Head of caudate nucleus (tissue), 42 donors: ENCODE measurements around the gene SERPINF2.
A peak's percentile ranks its signal among the peaks of the same experiment; 100 is the strongest.
"Not testable (repeated sequence)": the region's sequence is repeated elsewhere in the genome, so short reads cannot be mapped to it uniquely, and the experiment has no call there.

ENCODE experiments used
- DNase-seq, 42 donors: peaks; one replicate each; pipeline versions ENCODE4 v3.0.0 to v3.0.0-alpha.2; 2020 to 2021; ENCODE audit warnings: mixed read lengths in 7 of 42
- intact Hi-C: fragments of 100-400 bp; cut with DNase I; formaldehyde crosslinking; loops from one replicate; pipeline ENCODE4 v1.15.0; 2022

The SERPINF2 gene

DNA sequence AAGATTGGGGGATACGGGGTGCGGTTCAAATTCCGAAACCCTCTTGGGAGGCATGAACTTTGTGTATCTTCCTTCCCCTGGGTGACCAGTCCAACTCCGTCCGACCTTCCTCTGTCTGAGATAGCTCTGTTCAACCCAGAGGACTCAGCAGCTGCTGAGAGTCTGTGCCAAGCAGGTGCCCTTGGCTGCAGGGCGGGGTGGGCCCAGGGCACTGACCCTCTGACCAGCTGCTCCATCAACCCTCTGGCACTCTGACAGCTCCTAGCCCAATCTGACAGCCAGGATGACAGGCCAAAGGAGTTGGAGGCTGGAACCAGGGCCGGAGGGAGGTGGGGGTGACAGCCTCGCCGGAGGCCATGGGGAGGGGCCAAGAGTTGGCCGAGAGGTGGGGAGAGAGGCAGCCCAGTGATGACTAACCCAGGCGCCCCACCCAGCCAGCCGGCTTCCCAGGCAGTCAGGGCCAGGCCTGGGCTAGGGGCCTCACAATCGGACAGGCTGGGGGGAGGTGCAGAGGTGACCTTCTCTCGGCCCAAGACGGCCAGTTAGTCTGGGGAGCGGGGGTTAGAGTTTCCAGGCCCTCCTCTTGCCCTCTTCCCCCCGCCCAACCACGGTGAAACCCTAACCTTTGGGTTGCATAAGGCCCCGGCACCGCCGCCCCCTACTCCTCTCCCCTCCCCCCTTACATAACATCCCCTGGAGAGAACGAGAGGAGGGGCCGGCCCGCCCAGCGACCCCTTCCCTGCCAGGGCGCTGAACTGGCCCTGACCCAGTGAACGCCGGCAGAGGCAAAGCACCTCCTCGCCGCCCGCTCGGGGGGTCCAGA lies 27.5 kb upstream of the SERPINF2 start:
- intact Hi-C loops = loop anchor here (10.0 kb wide), 2 partner anchors 140 to 330 kb away; partner anchors contain the start of gene OVCA2
- DNase-seq = peak in 21 of 42 donors; percentile 19 to 89 (median 48)

DNA sequence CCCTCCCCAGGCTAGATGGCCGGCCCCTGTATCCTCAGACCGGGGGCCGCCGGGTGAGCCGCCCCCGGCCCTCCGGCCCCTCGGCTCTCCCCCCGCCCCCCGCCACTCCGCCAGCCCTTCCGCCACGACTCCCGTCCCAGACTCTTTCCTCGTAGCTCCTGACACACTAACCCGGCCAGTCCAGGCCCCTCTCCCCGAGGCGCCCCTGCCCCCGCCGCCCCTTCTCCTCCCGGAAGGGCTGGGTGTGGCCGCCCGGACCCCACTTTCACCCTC lies 26.9 kb upstream of the SERPINF2 start:
- intact Hi-C loops = loop anchor here (2.0 to 10.0 kb wide), 3 partner anchors 31 to 329 kb away; partner anchors contain the start of genes OVCA2 and PRPF8
- no peak for DNase-seq

DNA sequence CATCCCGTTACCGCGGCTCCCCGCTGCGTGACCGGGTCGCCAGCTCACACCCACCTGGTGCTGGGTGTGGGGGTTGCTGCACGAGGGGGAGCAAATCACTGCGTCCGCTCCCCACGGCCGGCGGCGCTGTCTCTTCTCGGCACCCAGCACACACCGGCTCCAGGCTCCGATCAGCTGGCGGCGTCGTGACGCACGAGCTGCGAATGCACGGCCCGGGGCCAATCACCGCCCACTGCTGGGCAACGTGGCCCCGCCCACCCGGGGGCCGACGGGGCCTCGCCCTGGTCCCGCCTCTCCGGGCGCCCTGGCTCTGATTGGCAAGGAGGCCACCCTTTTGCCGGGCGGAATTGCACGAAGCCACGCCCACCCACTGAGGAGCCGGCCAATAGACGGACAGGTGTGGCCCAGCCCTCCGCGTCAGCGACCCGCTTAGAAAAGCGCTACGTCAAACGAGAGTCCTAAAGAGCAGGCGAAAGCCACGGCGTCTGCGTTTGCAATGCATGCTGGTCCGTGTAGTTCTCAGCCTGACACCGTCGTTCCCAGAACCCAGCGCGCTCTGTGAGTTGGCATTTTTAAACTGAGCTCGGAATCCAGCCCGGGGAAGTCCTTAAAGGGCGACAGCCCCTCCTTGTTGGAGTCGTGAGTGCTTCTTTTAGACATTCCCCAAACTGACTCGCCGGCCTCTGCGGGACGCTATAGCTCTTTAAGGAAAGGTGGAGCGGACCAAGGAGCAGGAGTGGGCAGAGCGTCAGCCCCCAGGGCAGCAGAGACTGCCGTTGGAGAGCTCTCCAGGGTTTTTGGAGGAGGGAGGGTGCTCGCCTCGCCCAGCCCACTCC lies 26.4 kb upstream of the SERPINF2 start:
- DNase-seq = peak; percentile 99 to 100 (median 100)
- intact Hi-C loops = loop anchor here (2.0 to 10.0 kb wide), 3 partner anchors 31 to 329 kb away; partner anchors contain the start of genes OVCA2 and PRPF8

DNA sequence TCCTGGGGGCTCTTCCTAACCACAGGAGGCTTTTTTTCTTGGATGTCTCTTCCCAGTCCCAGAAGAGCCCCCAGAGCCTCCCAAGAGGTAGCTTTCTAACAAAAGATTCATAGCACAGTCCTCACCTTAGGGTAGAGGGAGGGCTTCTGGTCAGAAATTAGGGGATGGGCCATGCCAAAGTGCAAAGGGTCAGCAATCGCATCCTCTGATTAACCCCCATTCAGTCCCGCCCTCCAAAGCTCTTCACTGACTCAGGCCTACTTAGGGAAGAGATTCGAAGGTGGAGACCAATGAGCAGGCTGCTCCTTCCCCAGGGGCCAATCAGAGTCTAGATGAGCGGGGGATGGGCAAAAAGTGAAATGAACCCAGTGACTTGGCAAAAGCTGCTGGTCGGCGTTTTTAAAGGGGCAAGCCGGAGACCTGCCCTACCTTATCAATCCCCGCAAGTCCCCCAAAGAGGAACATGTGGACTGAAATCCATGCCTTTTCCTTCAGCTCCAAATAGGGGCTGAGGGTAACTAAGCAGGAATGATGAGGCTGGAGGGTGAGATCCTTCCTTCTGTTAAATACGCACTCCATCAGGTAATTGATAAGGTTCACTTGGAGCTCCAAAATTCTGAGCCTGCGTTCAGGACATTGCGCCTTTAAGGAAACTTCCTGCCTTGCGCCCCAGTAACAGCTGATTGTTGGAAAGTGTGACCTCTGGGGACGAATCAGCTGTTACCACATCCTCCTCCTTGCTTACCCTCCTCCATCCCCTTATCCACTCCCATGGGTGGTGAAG lies 25.6 kb upstream of the SERPINF2 start:
- intact Hi-C loops = loop anchor here (2.0 to 10.0 kb wide), 3 partner anchors 32 to 328 kb away; partner anchors contain the start of genes OVCA2 and PRPF8

DNA sequence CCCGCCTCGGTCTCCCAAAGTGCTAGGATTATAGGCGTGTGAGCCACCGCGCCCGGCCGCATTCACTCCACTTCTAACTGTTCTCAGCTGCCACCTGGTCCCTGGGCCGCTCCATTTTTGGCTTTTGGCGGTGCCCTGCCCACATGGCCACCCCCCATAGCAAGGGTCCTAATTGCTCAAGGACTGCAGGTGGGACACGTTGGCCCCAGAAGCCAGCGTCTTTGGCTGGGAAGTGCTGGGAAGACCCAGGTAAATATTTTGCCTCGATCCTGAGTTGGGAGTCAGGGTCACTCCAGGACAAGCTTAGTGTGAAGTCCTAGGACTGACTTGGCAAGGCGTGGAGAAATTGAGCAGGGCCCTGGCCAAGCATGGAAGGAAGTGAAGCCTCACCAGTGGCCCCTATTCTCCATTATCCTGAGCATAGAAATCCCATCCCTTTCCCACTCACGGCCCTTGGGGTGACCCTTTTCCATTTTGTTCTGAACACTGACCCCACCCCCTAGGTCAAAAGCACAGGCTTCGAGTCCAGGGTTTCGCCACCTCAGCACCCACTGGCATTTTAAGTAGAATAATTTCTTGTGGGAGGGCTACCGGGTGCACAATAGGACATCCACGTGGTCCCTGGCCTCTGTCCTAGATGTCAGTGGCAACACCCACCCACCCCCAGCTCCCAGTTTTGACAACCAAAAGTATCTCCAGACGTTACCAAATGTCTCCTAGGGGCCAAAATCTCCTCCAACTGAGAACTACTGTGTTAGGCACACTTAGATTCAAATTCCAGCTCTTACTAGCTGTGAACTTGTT lies 24.1 kb upstream of the SERPINF2 start:
- intact Hi-C loops = loop anchor here (10.0 kb wide), 2 partner anchors 144 to 326 kb away; partner anchors contain the start of gene OVCA2
- DNase-seq = no peak

More for the DNA sequence above, 25.6 kb upstream of the SERPINF2 start:
- DNase-seq = peak; percentile 80 to 96 (median 93)

DNA sequence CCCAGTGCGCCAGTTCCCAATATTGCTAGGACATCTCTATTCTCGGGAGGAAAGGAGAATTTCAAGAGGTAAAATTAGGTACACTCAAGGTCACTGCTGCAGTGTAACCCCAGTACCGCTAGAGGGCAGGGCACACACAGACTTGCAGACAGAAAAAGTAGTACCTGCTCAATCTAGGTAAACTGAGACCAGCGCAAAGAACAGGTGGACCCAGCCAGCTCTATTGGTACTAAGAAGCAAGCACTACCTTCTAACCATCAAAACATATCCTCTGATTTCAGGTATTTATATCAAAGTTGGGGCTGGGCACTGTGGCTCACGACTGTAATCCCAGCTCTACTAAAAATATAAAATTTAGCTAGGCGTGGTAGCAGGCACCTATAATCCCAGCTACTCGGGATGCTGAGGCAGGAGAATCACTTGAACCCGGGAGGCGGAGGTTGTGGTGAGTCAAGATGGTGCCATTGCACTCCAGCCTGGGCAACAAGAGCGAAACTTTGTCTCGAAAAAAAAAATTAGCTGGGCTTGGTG lies 21.8 kb upstream of the SERPINF2 start:
- intact Hi-C loops = loop anchor here (5.0 kb wide), 1 partner anchor 111 kb away; the partner anchor contains the start of gene RPA1

DNA sequence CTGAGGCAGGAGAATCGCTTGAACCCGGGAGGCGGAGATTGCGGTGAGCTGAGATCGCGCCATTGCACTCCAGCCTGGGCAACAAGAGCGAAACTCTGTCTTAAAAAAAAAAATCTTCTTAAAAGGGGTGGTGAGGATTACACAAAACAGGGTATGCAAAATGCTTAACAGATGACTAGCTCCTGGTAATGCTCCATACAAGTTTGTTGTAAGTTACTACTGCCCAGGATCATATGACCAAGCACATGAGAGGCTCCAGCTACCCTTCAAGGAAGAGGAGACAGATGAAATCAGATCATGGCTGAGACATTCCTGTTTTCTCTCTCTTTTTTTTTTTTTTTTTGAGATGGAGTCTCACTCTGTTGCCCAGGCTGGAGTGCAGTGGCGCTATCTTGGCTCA lies 20.6 kb upstream of the SERPINF2 start:
- DNase-seq = not testable (repeated sequence)
- intact Hi-C loops = loop anchor here (5.0 kb wide), 1 partner anchor 110 kb away; the partner anchor contains the start of gene RPA1

More for the DNA sequence above, 21.8 kb upstream of the SERPINF2 start:
- peak in 41 of 42 donors; percentile 41 to 87 (median 71) for DNase-seq

DNA sequence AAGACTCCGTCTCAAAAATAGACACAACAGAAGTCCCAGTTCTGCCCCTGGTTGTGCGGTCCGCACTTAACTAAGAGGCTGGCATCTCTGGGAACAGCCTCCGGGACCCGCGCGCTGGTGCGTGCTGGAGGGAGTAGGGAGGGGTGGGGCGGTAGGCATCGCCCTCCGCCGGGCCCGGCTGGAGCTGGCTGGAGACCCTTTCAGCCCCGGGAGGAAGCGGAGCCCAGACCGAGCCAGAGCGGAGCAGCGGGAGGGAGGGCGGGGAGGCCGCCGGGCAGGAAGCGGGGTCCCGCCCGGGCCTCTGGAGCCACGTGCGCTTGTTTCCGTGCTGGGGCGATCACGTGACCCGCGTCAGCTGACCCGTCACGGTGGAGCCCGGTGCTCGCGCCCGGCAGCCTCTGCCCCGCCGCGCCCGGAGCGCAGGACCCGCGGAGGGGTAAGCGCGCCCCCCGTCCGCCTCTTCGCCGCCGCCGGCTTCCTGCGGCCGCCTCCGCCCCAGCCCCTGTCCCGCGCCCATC lies 18.3 kb upstream of the SERPINF2 start, which contains the start of gene WDR81:
WDR81 (plus strand) TSS at position 354 of the 518 bp plus-strand sequence. CDS start 256 bp downstream, outside the sequence.
- DNase-seq = peak; percentile 84 to 99 (median 95)
- intact Hi-C loops = loop anchor here (5.0 kb wide), 1 partner anchor 108 kb away; the partner anchor contains the start of gene RPA1

DNA sequence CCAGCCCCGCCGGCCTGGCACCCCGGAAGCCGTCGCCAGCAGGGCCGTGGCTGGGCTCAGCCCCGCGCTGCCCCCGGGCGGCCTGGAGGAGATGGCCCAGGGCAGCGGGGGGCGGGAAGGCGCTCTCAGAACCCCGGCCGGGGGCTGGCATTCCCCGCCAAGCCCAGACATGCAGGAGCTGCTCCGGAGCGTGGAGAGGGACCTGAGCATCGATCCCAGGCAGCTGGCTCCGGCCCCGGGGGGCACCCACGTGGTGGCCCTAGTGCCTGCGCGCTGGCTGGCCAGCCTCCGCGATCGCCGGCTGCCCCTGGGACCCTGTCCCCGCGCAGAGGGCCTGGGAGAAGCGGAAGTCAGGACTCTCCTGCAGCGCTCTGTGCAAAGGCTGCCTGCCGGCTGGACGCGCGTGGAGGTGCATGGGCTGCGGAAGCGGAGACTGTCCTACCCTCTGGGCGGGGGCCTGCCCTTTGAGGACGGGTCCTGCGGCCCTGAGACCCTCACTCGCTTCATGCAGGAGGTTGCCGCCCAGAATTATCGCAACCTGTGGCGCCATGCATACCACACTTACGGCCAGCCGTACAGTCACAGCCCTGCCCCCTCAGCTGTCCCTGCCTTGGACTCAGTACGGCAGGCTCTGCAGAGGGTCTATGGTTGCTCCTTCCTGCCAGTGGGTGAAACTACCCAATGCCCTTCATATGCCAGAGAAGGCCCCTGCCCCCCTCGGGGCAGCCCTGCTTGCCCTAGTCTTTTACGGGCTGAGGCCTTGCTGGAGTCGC lies 17.6 kb upstream of the SERPINF2 start:
- peak in 8 of 42 donors; percentile 19 to 64 (median 39) for DNase-seq
- intact Hi-C loops = loop anchor here (5.0 kb wide), 1 partner anchor 107 kb away; the partner anchor contains the start of gene RPA1

DNA sequence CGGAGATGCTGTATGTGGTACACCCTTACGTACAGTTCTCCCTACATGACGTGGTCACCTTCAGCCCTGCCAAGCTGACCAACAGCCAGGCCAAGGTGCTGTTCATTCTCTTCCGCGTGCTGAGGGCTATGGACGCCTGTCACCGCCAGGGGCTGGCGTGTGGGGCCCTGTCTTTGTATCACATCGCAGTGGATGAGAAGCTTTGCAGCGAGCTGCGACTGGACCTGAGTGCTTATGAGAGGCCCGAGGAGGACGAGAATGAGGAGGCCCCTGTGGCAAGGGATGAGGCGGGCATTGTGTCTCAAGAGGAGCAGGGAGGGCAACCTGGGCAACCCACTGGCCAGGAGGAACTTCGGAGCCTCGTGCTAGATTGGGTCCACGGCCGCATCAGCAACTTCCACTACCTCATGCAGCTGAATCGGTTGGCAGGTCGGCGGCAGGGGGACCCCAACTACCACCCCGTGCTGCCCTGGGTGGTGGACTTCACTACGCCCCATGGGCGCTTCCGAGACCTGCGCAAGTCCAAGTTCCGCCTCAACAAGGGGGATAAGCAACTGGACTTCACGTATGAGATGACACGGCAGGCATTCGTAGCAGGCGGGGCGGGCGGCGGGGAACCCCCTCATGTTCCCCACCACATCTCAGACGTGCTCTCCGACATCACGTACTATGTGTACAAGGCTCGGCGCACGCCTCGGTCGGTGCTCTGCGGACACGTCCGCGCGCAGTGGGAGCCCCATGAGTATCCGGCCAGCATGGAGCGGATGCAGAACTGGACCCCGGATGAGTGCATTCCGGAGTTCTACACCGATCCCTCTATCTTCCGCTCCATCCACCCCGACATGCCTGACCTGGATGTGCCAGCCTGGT lies 16.8 kb upstream of the SERPINF2 start:
- no peak for DNase-seq
- intact Hi-C loops = no loop called here

DNA sequence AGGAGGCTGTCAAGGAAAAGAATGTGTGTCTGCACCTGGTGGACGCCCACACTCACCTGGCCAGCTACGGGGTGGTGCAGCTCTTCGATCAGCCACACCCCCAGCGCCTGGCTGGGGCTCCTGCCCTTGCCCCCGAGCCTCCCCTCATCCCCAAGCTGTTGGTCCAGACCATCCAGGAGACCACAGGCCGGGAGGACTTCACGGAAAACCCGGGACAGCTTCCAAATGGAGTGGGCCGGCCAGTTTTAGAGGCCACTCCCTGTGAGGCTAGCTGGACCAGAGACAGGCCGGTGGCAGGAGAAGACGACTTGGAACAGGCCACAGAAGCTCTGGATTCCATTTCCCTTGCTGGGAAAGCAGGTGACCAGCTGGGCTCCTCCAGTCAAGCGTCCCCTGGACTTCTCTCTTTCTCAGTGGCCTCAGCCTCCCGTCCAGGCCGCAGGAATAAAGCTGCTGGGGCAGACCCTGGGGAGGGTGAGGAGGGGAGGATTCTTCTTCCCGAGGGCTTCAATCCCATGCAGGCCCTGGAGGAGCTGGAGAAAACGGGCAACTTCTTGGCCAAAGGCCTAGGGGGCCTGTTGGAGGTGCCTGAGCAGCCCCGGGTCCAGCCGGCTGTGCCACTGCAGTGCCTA lies 15.9 kb upstream of the SERPINF2 start:
- DNase-seq = no peak
- intact Hi-C loops = no loop called here

DNA sequence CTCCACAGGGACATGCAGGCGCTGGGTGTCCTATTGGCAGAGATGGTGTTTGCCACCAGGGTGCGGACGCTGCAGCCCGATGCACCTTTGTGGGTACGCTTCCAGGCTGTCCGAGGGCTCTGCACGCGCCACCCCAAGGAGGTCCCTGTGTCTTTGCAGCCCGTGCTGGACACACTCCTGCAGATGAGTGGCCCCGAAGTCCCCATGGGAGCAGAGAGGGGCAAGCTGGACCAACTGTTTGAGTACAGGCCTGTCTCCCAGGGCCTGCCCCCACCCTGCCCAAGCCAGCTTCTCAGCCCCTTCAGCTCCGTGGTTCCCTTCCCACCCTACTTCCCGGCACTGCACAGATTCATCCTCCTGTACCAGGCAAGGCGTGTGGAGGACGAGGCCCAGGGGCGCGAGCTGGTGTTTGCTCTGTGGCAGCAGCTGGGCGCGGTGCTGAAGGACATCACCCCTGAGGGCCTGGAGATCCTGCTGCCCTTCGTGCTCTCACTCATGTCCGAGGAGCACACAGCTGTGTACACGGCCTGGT lies 15.3 kb upstream of the SERPINF2 start:
- DNase-seq = no peak
- intact Hi-C loops = no loop called here

DNA sequence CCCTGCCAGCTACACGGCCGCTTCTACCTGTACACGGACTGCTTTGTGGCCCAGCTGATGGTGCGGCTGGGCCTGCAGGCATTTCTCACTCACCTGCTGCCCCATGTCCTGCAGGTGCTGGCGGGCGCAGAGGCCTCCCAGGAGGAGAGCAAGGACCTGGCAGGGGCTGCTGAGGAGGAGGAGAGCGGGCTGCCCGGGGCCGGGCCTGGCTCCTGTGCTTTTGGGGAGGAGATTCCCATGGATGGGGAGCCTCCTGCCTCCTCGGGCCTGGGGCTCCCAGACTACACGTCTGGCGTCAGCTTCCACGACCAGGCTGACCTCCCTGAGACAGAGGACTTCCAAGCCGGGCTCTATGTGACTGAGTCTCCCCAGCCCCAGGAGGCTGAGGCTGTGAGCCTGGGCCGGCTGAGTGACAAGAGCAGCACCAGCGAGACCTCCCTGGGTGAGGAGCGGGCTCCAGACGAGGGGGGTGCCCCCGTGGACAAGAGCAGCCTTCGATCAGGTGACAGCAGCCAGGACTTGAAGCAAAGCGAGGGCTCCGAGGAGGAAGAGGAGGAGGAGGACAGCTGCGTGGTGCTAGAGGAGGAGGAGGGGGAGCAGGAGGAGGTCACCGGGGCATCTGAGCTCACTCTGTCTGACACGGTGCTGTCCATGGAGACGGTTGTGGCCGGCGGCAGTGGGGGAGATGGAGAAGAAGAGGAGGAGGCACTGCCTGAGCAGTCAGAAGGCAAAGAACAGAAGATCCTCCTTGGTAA lies 14.6 kb upstream of the SERPINF2 start:
- no peak for DNase-seq
- intact Hi-C loops = no loop called here

DNA sequence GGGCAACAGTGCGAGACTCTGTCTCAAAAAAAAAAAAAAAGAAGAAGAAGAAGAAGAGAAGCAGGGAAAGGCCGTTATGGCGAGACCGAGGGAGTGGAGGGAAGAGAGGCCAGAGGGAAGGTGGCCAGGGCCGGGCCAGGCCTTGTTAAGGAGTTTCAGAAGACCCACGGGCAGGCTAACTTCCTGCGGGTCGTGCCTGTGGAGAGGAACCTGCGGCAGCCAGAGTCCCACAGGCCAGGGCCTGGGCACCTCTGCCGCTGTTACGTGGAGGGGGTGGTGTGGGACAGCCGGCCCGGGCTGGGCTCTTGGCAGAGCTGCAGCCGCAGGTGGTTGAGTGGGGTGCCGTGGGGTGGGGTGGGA lies 12.7 kb upstream of the SERPINF2 start:
- no peak for DNase-seq
- intact Hi-C loops = no loop called here
